Suprapubic skin (tissue), 4 donors: ENCODE measurements around the gene CYB5D1.

Source experiments
- POLR2A ChIP-seq, 2 donors: fragments of 450-650 bp; IDR thresholded peaks; one replicate each; pipeline ENCODE4 v1.6.1; 2017; ENCODE audit warnings: antibody characterized with exemption in 2 of 2, mild to moderate bottlenecking in 2 of 2, moderate library complexity in 2 of 2
- POLR2AphosphoS5 ChIP-seq, 3 donors: sonication (generic); formaldehyde crosslinking; IDR thresholded peaks; one replicate each; pipeline ENCODE4 v1.6.1; 2017; ENCODE audit warnings: antibody characterized with exemption in 3 of 3

- TF ChIP-seq POLR2A (IDR thresholded peaks at IDR 0.05) (no peak), POLR2AphosphoS5 (IDR thresholded peaks at IDR 0.05) (no peak)
These were observed 17.4 kb upstream of the CYB5D1 start for GRCh38 chr17:7840441-7840840.
